ENCODE data around the gene BTBD1. TPM values are rescaled to one million over a fixed set of nuclear protein-coding genes. Genes with fewer than 3 reads are reported as not detected.

BTBD1 gene
- total RNA-seq, 2 experiments from 2014 or later: 92.6 to 99.5 TPM

- Histone ChIP-seq H3K79me2 (ENCODE audit: insufficient read depth, low read depth, low read length) (no peaks in the 10 kb centered on the region), H4K20me1 (ENCODE audit: insufficient read depth, low read length) (no peaks in the 10 kb centered on the region), H2AFZ (ENCODE audit: low read length) (no peak overlapping the region), H3K4me1 (ENCODE audit: insufficient read depth, low read length, poor library complexity, severe bottlenecking) (no peaks in the 10 kb centered on the region), H3K27ac (ENCODE audit: low read depth, low read length, poor library complexity, severe bottlenecking) (no peak overlapping the region), H3K4me3 (ENCODE audit: low read depth, low read length, poor library complexity, severe bottlenecking) (no peak overlapping the region), H3K9me2 (ENCODE audit: insufficient read depth, low read length) (no peaks in the 10 kb centered on the region), H3K36me3 (ENCODE audit: insufficient read depth, low read length) (no peaks in the 10 kb centered on the region), H3K9me3 (ENCODE audit: low read length) (no peaks in the 10 kb centered on the region), H3K4me2 (ENCODE audit: low read length) (no peak overlapping the region)
- no TSS peak for BruUV-seq (replicated peaks)
- no peak for DNase-seq (ENCODE audit: low spot score)
- intact Hi-C loops (cut with micrococcal nuclease; ENCODE audit: unreplicated experiment): no loop called here
- CTCF ChIA-PET (ENCODE audit: unreplicated experiment): no interaction called here
- TF ChIP-seq CTCF (conservative IDR thresholded peaks at IDR 0.05; ENCODE audit: low read length) (no peak), EZH2phosphoT487 (IDR thresholded peaks at IDR 0.05; ENCODE audit: borderline replicate concordance, low read depth, low read length) (no peak)
- POLR2A ChIA-PET: no interaction called here
These were observed 88.6 kb downstream of the BTBD1 start for GRCh38 chr15:82978438-82978837.

- intact Hi-C loops (cut with micrococcal nuclease; ENCODE audit: unreplicated experiment): no loop called here
- no TSS peak for BruUV-seq (replicated peaks)
- Histone ChIP-seq H3K4me3 (ENCODE audit: low read depth, low read length, poor library complexity, severe bottlenecking) (no peak overlapping the region), H3K27ac (ENCODE audit: low read depth, low read length, poor library complexity, severe bottlenecking) (no peak overlapping the region), H4K20me1 (ENCODE audit: insufficient read depth, low read length) (no peaks in the 10 kb centered on the region), H3K4me1 (ENCODE audit: insufficient read depth, low read length, poor library complexity, severe bottlenecking) (no peaks in the 10 kb centered on the region), H3K36me3 (ENCODE audit: insufficient read depth, low read length) (no peaks in the 10 kb centered on the region), H3K9me2 (ENCODE audit: insufficient read depth, low read length) (no peaks in the 10 kb centered on the region), H3K79me2 (ENCODE audit: insufficient read depth, low read depth, low read length) (no peaks in the 10 kb centered on the region), H2AFZ (ENCODE audit: low read length) (no peak overlapping the region), H3K4me2 (ENCODE audit: low read length) (no peak overlapping the region), H3K9me3 (ENCODE audit: low read length) (no peaks in the 10 kb centered on the region)
- ChIA-PET POLR2A (interaction anchor here (0.7 kb wide), 1 partner anchor 135 kb away, joined by 4 read pairs; no protein-coding TSS in a partner anchor), CTCF (ENCODE audit: unreplicated experiment) (no interaction called here)
- DNase-seq (ENCODE audit: low spot score): no peak
- no peak for TF ChIP-seq CTCF (conservative IDR thresholded peaks at IDR 0.05; ENCODE audit: low read length)
- TF ChIP-seq EZH2phosphoT487 (IDR thresholded peaks at IDR 0.05; ENCODE audit: borderline replicate concordance, low read depth, low read length): no peak
These were observed 90.0 kb downstream of the BTBD1 start for GRCh38 chr15:82977076-82977475.

- Histone ChIP-seq H3K4me1 (ENCODE audit: insufficient read depth, low read length, poor library complexity, severe bottlenecking) (no peaks in the 10 kb centered on the region), H3K4me3 (ENCODE audit: low read depth, low read length, poor library complexity, severe bottlenecking) (no peak overlapping the region), H2AFZ (ENCODE audit: low read length) (no peak overlapping the region), H4K20me1 (ENCODE audit: insufficient read depth, low read length) (no peaks in the 10 kb centered on the region), H3K9me2 (ENCODE audit: insufficient read depth, low read length) (no peaks in the 10 kb centered on the region), H3K36me3 (ENCODE audit: insufficient read depth, low read length) (no peaks in the 10 kb centered on the region), H3K4me2 (ENCODE audit: low read length) (no peak overlapping the region), H3K27ac (ENCODE audit: low read depth, low read length, poor library complexity, severe bottlenecking) (no peak overlapping the region), H3K79me2 (ENCODE audit: insufficient read depth, low read depth, low read length) (no peaks in the 10 kb centered on the region), H3K9me3 (ENCODE audit: low read length) (no peaks in the 10 kb centered on the region)
- intact Hi-C loops (cut with micrococcal nuclease; ENCODE audit: unreplicated experiment): no loop called here
- CTCF ChIA-PET (ENCODE audit: unreplicated experiment): no interaction called here
- DNase-seq (ENCODE audit: low spot score): no peak
- POLR2A ChIA-PET: no interaction called here
- BruUV-seq (replicated peaks): no TSS peak
- TF ChIP-seq EZH2phosphoT487 (IDR thresholded peaks at IDR 0.05; ENCODE audit: borderline replicate concordance, low read depth, low read length): no peak
- TF ChIP-seq CTCF (conservative IDR thresholded peaks at IDR 0.05; ENCODE audit: low read length): no peak
These were observed 94.1 kb downstream of the BTBD1 start for GRCh38 chr15:82972990-82973389.

All from OCI-LY7 (cell line).